Stimulated activated naive CD8-positive, alpha-beta T cell treated with anti-CD3 and anti-CD28 coated beads, Interleukin-15, Interleukin-2, amounts not matched to agents 100 ng/mL and 50 ng/mL, for 24 hours (primary cell): ENCODE data around the gene WEE2.
"Not testable (repeated sequence)": the region's sequence is repeated elsewhere in the genome, so short reads cannot be mapped to it uniquely, and the experiment has no call there.

Experiments
- H3K27ac Mint-ChIP-seq: one replicate; pipeline ENCODE4 v1.8.0; 2021; ENCODE audit warnings: mild to moderate bottlenecking, mixed read lengths
- H3K27me3 Mint-ChIP-seq: one replicate; pipeline ENCODE4 v1.8.0; 2021; ENCODE audit warnings: mixed read lengths
- H3K36me3 Mint-ChIP-seq: one replicate; pipeline ENCODE4 v1.8.0; 2021; ENCODE audit warnings: low read depth, mixed read lengths
- H3K4me1 Mint-ChIP-seq: one replicate; pipeline ENCODE4 v1.8.0; 2021; ENCODE audit warnings: low read depth, mixed read lengths
- H3K4me3 Mint-ChIP-seq: one replicate; pipeline ENCODE4 v1.8.0; 2021; ENCODE audit warnings: mild to moderate bottlenecking, mixed read lengths
- H3K9me3 Mint-ChIP-seq: one replicate; pipeline ENCODE4 v1.8.0; 2021; ENCODE audit warnings: mixed read lengths

The WEE2 gene

DNA sequence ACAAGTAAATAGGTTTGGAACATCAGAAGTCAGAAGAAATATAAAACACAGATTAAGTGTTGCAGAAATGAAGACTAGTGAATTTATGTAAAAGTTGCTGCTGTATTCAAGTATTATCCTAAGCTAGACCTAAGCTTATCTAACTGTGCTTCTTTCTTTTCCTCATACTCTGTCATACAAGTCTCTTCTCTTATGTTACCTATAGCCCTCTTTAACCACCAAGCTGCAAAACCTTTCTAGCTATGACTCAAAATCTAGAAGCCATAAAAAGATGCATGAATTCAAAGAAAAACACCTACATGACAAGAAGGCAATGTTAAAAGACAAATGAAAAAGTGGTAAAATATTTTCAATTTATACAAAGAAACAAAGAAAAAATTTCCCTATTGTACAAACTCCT is 29.1 kb upstream of the WEE2 start:
- Mint-ChIP-seq H3K4me1 (peaks cover 26% of the 10 kb centered on the region), H3K9me3 (no peaks in the 10 kb centered on the region), H3K27me3 (no peaks in the 10 kb centered on the region), H3K27ac (no peak overlapping the region), H3K4me3 (no peak overlapping the region), H3K36me3 (peaks cover 29% of the 10 kb centered on the region)

DNA sequence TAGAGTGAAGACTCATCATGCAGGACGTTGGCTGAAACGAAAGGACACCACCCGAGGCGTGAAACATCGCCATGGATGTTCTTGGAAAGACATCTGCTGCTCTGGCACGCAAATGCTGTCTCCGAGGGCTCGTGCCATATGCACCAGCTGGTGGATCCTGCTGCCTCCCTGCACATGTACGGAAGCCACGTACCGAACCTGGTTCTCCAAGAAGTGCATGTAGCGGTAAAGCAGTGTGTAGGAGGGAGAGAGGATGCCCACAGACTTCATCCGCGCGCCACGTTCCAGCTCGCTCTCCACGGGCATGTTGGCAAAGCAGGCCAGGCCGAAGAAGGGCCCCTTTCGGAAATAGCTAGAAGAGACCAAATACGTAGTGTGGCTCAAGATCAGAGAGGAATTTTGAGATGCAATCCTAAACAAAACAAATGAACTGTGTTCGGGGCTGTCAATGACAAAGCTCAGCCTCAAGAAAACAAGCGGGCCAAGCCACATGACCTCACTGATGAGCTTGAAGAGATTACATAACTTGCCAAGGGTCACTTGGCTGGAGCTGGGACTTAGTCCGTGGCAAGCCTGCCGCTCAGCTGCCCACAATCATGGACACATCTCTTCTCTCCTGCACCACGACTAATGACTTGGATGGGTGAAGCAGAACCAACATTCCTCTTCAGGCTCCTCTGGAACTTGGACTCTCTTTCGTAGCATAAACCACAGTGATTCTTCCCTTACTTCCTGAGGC is 22.7 kb upstream of the WEE2 start:
- no peaks in the 10 kb centered on the region for H3K27me3 Mint-ChIP-seq
- H3K27ac Mint-ChIP-seq = no peak overlapping the region
- H3K4me3 Mint-ChIP-seq = no peak overlapping the region
- no peaks in the 10 kb centered on the region for H3K9me3 Mint-ChIP-seq
- H3K4me1 Mint-ChIP-seq = no peaks in the 10 kb centered on the region
- peaks cover 33% of the 10 kb centered on the region for H3K36me3 Mint-ChIP-seq

DNA sequence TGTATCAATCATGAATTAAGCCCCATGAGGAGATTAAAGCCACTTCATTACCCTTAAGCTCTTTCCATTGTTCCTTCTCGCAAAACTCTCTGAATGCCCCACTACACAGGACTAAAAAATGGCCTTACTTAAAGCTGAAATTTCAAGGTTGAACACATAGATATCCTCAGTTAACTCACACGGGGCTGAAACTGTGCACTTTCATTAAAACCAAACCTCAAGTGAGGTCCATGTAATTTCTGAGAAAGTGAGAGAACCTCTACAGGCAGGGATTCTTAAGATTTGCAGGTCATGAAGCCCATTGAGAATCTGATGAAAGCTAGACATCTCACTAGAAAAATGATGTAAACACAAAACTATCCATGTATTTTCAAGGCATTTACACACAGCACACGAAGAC is 22.1 kb upstream of the WEE2 start:
- no peak overlapping the region for H3K4me3 Mint-ChIP-seq
- no peaks in the 10 kb centered on the region for H3K9me3 Mint-ChIP-seq
- no peak overlapping the region for H3K27ac Mint-ChIP-seq
- peaks cover 28% of the 10 kb centered on the region for H3K36me3 Mint-ChIP-seq
- H3K27me3 Mint-ChIP-seq = no peaks in the 10 kb centered on the region
- H3K4me1 Mint-ChIP-seq = no peaks in the 10 kb centered on the region

DNA sequence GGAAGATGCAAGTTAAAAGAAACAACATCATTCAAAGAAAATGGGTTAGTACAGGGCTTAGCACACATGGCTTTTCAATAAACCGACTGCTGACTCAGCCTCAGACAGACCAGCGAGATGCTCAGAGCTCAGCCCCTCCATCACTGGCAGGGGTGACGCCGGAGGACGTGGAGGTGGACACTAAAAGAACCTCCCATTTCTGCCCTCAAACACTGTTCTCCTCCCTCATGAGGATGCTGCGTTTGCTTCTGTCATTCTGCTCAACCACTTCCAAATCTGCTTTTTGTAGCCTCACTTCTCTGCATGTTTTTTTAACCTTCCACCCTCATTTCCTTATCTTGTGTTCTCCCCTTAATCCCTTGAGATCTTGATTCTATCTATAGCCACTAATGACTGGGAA is 21.5 kb upstream of the WEE2 start:
- Mint-ChIP-seq H3K36me3 (peaks cover 28% of the 10 kb centered on the region), H3K27me3 (no peaks in the 10 kb centered on the region), H3K4me1 (no peaks in the 10 kb centered on the region), H3K27ac (no peak overlapping the region), H3K4me3 (no peak overlapping the region), H3K9me3 (no peaks in the 10 kb centered on the region)

DNA sequence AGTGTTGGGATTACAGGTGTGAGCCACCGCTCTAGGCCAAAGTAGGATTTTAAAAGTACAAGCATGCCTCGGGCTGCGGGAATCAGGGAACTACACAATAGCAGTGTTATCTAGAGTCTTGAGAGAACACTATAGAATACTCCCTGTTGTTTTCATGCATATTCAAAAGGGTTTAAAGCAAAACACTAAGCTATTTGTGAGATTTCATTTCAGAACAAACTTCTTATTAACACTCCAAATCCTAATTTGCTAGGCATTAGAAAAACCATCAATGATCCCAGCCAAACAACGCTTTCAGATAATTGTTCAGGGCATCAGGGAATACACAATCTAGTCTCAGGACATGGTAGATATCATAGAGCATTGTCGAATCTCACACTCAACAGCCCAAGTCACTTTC is 20.1 kb upstream of the WEE2 start:
- Mint-ChIP-seq H3K9me3 (no peaks in the 10 kb centered on the region), H3K27ac (no peak overlapping the region), H3K4me3 (no peak overlapping the region), H3K36me3 (peaks cover 22% of the 10 kb centered on the region), H3K27me3 (no peaks in the 10 kb centered on the region), H3K4me1 (peaks cover 2% of the 10 kb centered on the region)

DNA sequence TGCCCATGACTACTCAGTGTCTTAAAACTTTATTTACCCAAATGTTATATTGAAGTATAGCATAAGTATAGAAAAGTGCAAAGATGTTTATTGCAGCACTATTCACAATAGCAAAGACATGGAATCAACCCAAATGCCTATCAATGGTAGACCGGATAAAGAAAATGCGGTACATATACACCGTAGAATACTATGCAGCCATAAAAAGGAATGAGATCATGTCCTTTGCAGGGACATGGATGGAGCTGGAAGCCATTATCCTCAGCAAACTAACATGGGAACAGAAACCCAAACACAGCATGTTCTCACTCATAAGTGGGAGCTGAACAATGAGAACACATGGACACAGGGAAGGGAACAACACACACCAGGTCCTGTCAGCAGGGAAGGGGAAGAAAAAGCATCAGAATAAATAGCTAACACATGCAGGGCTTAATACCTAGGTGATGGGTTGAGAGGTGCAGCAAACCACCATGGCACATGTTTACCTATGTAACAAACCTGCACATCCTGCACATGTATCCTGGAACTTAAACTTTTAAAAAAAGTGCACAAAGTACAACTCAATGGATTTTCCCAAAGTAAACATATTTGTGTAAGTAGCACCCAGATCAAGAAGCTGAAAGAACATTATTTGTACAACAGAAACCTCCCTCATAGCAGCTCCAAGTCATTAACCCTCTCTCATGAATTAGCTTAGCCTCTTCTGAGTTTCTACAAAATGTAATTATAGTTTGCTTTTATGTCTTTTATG is 18.9 kb upstream of the WEE2 start:
- H3K27ac Mint-ChIP-seq, H3K4me3 Mint-ChIP-seq, H3K27me3 Mint-ChIP-seq, H3K4me1 Mint-ChIP-seq, H3K9me3 Mint-ChIP-seq: not testable (repeated sequence)
- peaks cover 21% of the 10 kb centered on the region for H3K36me3 Mint-ChIP-seq

DNA sequence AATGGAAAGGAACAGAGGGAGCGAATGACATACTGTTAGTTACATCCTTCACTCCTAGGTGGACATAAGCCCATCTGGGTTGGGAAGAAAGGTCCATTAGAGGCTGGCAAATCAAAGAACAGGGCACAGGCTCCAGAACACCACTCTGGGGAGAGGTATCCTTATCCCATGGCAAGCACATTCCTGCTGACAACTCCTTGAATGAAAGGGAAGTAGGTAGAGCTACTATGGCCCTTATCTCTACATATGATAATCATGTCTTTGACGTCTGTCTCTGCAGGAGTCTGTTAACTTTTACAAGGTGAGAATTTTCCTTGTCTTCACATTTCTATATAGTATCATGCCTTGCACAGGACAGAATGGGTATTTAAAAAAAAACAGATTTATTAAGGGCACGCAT is 16.6 kb upstream of the WEE2 start:
- no peak overlapping the region for H3K4me3 Mint-ChIP-seq
- peaks cover 20% of the 10 kb centered on the region for H3K4me1 Mint-ChIP-seq
- H3K27me3 Mint-ChIP-seq = no peaks in the 10 kb centered on the region
- H3K36me3 Mint-ChIP-seq = peaks cover 9% of the 10 kb centered on the region
- H3K9me3 Mint-ChIP-seq = no peaks in the 10 kb centered on the region
- no peak overlapping the region for H3K27ac Mint-ChIP-seq

DNA sequence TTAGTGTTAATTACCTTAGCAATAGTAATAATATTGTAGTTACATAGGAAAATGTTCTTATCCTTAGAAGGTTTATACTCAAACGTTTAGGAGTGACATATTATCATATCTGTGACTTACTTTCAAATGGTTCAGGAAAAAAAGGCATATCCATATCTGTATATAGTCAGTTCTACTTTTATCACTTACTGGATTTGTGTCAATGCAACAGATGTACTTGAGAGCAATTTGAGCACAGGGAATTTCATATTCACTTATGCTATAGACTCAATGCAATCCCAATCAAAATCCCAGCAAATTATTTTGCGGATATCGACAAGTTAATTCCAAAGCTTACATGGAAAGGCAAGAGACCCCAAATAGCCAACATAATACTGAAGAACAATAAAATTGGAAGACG is 16.2 kb upstream of the WEE2 start:
- Mint-ChIP-seq H3K4me3 (no peak overlapping the region), H3K27ac (no peak overlapping the region), H3K36me3 (peaks cover 6% of the 10 kb centered on the region), H3K4me1 (peaks cover 24% of the 10 kb centered on the region), H3K9me3 (no peaks in the 10 kb centered on the region), H3K27me3 (no peaks in the 10 kb centered on the region)

DNA sequence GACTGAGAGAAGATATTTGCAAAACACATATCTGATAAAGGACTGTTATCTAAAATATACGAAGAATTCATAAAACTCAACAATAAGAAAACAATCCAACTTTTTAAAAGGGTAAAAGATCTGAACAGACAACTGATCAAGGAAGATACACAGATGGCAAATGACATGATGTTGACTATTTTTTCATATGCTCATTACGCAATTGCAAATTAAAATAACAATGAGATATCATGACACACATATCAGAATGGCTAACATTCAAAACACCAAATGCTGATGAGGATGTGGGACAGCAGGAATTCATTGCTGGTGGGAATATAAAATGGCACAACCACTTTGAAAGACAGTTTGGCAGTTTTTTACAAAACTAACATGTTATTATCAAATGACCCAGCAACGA is 15.1 kb upstream of the WEE2 start:
- Mint-ChIP-seq H3K27ac (no peak overlapping the region), H3K36me3 (peaks cover 4% of the 10 kb centered on the region), H3K9me3 (no peaks in the 10 kb centered on the region), H3K27me3 (no peaks in the 10 kb centered on the region), H3K4me3 (no peak overlapping the region), H3K4me1 (peaks cover 35% of the 10 kb centered on the region)

DNA sequence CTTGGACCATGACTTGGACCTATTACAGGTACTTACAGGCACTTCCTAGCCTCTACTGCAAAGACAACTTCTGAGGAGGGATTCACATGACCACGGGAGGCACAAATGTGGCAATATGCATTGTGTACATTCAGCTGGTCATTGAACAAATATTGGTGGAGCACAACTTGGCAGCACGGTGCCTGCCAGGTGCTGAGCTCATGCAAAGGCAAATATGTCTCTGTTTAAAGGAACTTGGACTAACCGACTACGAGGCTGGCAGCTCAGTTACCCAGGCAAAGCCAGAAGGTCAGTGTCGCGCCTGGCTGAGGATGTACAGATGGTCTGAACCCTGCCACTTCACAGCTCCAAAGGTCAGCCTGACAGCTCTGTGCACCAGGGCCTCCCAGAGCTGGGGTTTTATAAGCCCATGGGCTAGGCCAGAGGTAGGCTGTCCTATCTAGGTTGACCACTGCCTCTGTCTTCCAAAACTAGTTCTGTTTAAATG is 12.3 kb upstream of the WEE2 start:
- Mint-ChIP-seq H3K36me3 (peaks cover 4% of the 10 kb centered on the region), H3K27me3 (no peaks in the 10 kb centered on the region), H3K4me3 (no peak overlapping the region), H3K27ac (no peak overlapping the region), H3K4me1 (peaks cover 63% of the 10 kb centered on the region), H3K9me3 (no peaks in the 10 kb centered on the region)

DNA sequence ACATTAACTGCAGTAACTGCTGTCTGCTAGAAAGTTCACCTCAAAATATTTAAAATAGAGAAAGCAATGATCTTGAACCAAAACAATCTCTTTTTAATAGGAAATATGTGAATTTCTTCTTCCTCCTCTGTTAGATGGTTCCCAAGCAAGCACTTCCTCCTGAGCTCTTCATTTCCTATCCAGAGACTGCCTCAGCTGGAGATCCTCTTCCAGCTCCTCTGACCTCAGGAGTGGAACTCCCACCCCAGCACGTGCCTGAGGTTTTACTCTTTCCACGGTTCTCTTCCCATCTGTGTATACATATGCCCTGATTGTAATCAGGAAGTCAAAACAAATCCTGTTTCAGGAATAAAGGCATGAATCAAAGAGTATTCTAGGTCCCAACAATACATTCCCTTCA is 11.8 kb upstream of the WEE2 start:
- Mint-ChIP-seq H3K4me1 (peaks cover 68% of the 10 kb centered on the region), H3K27me3 (no peaks in the 10 kb centered on the region), H3K9me3 (no peaks in the 10 kb centered on the region), H3K4me3 (no peak overlapping the region), H3K36me3 (peaks cover 4% of the 10 kb centered on the region), H3K27ac (no peak overlapping the region)

DNA sequence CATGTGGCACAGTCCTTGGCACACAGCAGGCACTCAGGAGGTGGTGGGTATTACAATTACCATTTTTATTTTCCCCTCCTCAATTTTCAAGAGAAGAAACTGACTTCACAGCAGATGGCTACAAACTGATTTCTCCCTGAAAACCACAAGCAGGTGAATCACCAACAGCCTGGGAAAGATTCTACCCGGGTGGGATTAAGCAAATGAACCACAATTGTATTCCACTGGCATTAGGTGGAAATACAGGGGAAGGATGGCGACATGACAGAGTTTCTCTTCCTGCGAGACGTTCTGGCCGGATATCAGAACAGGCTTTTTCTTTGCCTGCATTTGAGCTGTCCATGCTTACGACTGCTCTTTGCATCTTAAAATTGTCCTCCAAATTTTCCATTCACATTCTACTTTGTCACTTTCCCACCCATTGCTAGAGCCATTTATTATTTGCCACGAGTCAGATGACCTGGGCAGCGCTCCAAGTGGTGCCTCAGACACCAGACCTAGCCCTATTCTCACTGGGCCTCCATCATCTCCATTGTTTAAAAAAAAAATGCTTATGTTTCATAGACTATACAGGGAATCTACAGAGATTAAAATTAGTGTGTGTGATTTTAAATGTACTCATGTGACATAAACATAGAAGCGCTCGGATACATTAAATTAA is 10.8 kb upstream of the WEE2 start:
- Mint-ChIP-seq H3K4me1 (peaks cover 68% of the 10 kb centered on the region), H3K27ac (no peak overlapping the region), H3K36me3 (no peaks in the 10 kb centered on the region), H3K4me3 (no peak overlapping the region), H3K27me3 (no peaks in the 10 kb centered on the region), H3K9me3 (no peaks in the 10 kb centered on the region)

DNA sequence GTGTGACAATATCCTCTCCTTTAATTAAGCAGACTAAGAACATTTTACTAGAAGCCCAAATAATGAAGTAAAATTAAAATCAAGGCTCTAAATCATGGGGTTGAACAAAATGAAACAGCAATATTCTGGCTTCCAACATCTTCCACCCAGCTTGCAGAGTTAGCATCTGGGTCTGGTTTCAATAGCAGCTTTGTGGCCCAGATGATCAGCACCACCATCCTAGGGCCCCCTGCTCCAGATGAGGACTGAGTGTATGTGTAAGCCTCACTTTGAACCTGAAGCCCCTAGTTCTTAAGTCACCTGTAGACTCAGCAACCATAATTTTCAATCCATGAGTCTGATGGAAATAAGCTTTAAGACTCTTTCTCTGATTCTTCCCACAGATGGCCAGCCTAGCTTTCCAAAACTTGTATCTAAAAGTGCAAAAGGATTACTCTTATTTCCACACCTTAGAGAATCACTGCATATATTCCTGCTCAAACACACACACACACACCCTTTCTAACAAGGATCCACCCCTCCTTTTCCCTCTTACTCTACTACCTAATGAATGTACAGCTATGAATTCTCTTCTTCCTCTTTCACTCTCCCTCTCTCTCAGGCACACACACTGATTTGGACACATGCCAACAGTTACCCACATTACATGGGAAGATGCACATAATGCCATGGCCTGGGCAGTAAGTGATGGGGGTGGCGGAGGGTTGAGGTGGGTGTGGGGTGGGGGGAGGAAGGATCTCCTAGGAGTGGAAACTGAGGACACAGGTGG is 9.7 kb upstream of the WEE2 start:
- H3K9me3 Mint-ChIP-seq = no peaks in the 10 kb centered on the region
- no peak overlapping the region for H3K27ac Mint-ChIP-seq
- H3K27me3 Mint-ChIP-seq = peaks cover 7% of the 10 kb centered on the region
- no peaks in the 10 kb centered on the region for H3K36me3 Mint-ChIP-seq
- no peak overlapping the region for H3K4me3 Mint-ChIP-seq
- peaks cover 66% of the 10 kb centered on the region for H3K4me1 Mint-ChIP-seq

DNA sequence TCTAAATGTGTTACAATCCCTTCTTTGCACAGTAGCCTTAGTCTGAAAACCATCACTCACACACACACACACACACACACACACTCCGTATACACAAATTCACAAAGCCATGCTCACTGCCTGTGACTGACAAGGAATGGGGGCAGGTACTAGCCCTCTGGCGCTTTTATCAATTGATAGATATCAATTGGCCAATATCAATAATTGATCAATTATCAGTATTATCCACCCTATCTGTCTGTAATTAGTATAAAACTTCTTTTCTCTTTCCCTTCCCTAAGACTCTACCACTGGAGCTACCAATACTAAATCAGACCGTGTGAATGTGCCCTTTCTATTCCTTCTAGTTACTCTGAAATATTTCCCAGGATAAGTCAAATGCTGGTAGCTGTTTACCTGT is 8.3 kb upstream of the WEE2 start:
- peak overlapping the region; percentile 14 for H3K27ac Mint-ChIP-seq
- peaks cover 61% of the 10 kb centered on the region for H3K4me1 Mint-ChIP-seq

More for the DNA sequence above, 8.3 kb upstream of the WEE2 start:
- H3K9me3 Mint-ChIP-seq = no peaks in the 10 kb centered on the region
- peak overlapping the region; percentile 77 for H3K4me3 Mint-ChIP-seq
- H3K36me3 Mint-ChIP-seq = no peaks in the 10 kb centered on the region
- peaks cover 11% of the 10 kb centered on the region for H3K27me3 Mint-ChIP-seq
